Measurements from ENCODE around the gene HNRNPM. TPM values are rescaled to one million over a fixed set of nuclear protein-coding genes. Genes with fewer than 3 reads are reported as not detected.
A peak's percentile ranks its signal among the peaks of the same experiment; 100 is the strongest.

Gene HNRNPM
- total RNA-seq, 2 experiments from 2014 or later = 348 to 358 TPM

DNA sequence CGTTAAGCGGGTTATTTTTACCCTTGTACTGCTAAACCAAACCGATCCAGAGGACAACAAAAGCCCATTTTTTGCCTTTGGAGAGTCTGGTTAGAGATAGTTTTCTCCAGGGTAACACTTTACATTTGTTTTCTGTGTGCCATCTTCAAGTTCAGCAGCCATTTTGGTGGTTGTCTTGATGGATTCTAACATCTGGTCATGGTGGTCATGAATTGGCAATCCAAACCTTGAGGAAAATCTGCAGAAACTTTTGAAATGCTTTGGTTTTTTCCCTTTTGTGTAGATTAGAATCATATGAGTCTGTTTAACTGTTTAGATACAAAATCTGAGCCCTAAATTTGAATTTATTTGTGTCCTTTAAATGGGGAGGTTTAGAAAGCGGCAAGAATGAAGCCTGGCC, 16.6 kb downstream of the HNRNPM start:
- Mint-ChIP-seq H3K4me3 (no peak overlapping the region), H3K4me1 (peaks cover 44% of the 10 kb centered on the region), H3K27me3 (no peaks in the 10 kb centered on the region), H3K36me3 (peaks cover 43% of the 10 kb centered on the region), H3K27ac (no peak overlapping the region), H3K9me3 (no peaks in the 10 kb centered on the region)
- no peak for DNase-seq

DNA sequence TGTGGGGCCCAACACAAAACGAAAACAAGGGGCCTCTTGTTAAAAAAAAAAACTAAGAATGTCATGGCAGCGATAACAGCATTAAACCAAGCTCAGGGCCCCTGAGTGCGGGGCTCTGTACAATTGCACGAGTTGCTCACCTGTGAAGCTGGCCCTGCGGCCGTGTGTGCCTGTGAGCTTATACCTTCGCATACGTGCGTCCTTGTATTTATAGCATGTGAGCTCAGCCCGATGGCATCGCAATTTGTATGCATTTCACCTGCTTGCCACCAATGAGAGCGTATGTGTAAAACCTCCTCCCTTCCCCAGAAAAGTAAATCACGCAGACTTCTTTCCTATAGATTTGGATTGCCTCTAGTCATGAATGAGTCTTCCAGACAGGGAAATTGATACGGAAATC, 17.1 kb downstream of the HNRNPM start:
- peaks cover 40% of the 10 kb centered on the region for H3K36me3 Mint-ChIP-seq

DNA sequence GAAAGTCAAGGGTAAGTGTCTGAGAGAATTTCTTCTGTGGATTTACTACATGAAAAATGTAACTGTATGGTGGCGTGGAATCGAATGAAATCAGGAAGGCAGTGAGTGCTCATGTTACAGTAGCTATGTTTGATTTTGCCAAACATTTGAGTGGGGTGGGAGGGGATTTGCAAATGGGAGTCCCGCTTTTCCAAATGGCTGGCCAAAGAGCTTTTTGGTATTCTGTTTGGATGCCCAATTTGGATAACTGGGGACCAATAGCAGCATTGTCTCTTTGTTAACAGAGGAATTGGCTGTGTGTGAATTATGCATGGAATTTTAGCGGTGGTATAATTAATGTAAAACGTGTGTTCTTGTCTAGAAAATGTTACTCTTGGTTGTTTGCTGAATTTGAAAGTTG, 17.8 kb downstream of the HNRNPM start:
- H3K27me3 Mint-ChIP-seq = no peaks in the 10 kb centered on the region
- peaks cover 43% of the 10 kb centered on the region for H3K36me3 Mint-ChIP-seq
- DNase-seq = no peak
- no peaks in the 10 kb centered on the region for H3K9me3 Mint-ChIP-seq
- no peak overlapping the region for H3K27ac Mint-ChIP-seq
- H3K4me3 Mint-ChIP-seq = no peak overlapping the region
- peaks cover 40% of the 10 kb centered on the region for H3K4me1 Mint-ChIP-seq

More for the DNA sequence above, 17.1 kb downstream of the HNRNPM start:
- no peak for DNase-seq
- no peak overlapping the region for H3K4me3 Mint-ChIP-seq
- H3K27ac Mint-ChIP-seq = peak overlapping the region; percentile 12
- peaks cover 39% of the 10 kb centered on the region for H3K4me1 Mint-ChIP-seq
- no peaks in the 10 kb centered on the region for H3K27me3 Mint-ChIP-seq
- no peaks in the 10 kb centered on the region for H3K9me3 Mint-ChIP-seq

DNA sequence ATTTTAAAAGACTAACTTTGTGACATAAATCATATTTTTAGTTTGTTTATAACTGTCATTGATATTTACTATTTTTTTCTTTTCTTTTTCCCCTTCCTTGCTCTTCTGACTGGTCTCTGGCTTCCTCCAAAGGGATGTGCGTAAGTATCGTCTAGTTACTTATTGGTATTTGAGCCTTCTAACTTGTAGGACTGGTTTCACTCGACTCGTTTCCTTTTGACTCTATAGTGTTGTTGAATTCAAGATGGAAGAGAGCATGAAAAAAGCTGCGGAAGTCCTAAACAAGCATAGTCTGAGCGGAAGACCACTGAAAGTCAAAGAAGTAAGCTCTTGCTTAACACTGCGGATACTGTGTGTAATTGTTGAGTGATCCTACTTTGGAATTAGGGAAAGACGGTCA, 18.6 kb downstream of the HNRNPM start:
- Mint-ChIP-seq H3K27ac (no peak overlapping the region), H3K4me3 (no peak overlapping the region), H3K27me3 (no peaks in the 10 kb centered on the region), H3K4me1 (peaks cover 34% of the 10 kb centered on the region), H3K36me3 (peaks cover 48% of the 10 kb centered on the region), H3K9me3 (no peaks in the 10 kb centered on the region)
- no peak for DNase-seq

DNA sequence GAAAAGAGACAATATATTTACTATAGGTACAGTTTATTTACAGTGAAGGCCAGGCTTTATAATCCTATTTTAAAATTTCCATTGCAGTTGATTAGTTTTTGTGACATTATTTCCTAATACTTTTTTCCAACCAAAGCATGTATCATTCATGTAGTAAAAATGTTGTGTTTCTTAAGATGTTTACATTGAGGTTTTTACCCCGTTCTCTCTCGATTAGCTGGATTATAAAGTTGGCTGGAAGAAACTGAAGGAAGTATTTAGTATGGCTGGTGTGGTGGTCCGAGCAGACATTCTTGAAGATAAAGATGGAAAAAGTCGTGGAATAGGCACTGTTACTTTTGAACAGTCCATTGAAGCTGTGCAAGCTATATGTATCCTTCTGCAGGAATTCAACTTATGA, 21.2 kb downstream of the HNRNPM start:
- no peak for DNase-seq
- no peaks in the 10 kb centered on the region for H3K9me3 Mint-ChIP-seq
- H3K27me3 Mint-ChIP-seq = no peaks in the 10 kb centered on the region
- no peak overlapping the region for H3K27ac Mint-ChIP-seq
- H3K4me1 Mint-ChIP-seq = peaks cover 10% of the 10 kb centered on the region
- H3K4me3 Mint-ChIP-seq = no peak overlapping the region
- H3K36me3 Mint-ChIP-seq = peaks cover 55% of the 10 kb centered on the region

DNA sequence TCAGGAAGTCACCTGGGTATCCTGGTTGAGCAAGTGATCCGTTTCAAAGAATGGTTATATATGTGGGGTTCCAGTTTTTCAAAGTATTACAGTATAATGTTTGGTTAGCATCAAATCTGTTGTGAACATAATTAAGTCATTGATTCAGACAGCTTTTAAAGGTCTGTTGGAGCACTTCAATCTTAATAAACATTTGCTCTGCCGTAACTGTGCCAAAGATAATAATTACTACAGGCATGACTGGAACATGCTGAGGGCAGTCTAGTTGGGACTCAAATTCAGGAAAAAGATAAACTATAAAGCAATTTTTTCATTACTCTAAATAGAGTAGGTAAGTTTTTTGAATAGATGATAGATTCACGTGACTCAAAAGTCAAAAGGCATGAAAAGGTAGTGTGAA, 23.3 kb downstream of the HNRNPM start:
- Mint-ChIP-seq H3K9me3 (no peaks in the 10 kb centered on the region), H3K27ac (no peak overlapping the region)

DNA sequence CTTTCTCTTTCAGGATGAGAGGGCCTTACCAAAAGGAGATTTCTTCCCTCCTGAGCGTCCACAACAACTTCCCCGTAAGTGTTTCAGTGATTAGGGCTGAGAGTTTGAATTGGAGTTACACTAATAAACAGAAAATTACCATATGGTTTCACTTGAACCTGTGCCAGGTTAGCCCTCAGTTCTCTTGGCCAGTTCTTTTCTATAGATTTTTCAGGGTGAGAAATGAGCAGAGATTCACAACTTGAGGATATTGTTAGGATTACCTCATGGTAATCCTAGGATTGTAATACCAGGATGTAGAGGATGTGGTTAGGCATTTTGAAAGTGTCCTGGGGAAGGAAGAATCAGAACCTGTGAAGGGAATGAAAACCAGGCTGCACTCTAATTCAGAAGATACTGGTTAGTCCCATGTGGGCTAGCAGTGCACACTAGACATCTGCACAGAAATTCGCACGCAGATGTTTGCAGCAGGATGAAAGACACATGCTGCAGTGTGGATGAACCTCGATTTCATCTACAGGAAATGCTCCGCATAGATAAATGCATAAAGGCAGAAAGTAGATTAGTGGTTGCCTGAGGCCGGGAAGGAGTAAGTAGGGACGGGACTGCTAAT, 24.1 kb downstream of the HNRNPM start:
- H3K4me3 Mint-ChIP-seq = no peak overlapping the region

More for the DNA sequence above, 23.3 kb downstream of the HNRNPM start:
- H3K4me3 Mint-ChIP-seq = no peak overlapping the region
- H3K27me3 Mint-ChIP-seq = no peaks in the 10 kb centered on the region
- DNase-seq = no peak
- peaks cover 8% of the 10 kb centered on the region for H3K4me1 Mint-ChIP-seq
- H3K36me3 Mint-ChIP-seq = peaks cover 48% of the 10 kb centered on the region

DNA sequence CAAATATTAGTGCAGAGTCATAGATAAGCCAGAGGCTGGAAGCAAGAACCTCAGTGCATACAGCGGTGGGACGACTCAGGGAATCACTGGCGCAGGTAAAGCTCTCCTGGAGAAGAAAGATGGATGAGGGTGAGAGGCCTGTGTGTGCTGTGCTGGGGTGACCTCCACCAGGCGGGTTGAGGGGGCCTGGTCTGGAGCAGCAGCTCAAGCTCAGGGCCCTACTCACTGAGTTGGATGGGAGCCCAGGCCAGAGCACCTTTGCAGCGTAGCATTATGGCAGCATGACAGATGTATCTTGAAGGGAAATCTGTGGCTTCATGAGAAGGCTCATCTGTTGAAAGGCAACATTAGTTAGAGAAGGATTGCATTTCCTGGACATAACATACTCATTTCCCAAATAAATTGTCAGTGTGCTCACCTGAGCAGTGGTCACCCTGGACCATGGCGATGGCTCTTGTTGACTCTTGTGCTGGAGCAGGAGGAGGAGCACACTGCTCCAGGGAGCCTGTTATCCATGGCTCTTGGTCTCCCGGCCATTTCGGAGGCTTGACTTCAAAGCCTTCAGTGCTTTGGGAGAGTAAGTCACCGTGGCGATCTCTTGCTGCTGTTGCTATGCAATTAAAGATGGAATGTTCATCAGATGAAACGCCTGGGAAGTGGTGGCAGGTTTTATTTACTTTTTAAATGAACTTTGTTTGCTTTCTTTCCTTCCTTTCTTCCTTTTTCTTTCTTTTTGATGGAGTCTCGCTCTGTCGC, 25.0 kb downstream of the HNRNPM start:
- DNase-seq = no peak
- Mint-ChIP-seq H3K9me3 (no peaks in the 10 kb centered on the region), H3K4me3 (no peak overlapping the region), H3K36me3 (peaks cover 41% of the 10 kb centered on the region), H3K27me3 (no peaks in the 10 kb centered on the region), H3K4me1 (peaks cover 16% of the 10 kb centered on the region), H3K27ac (no peak overlapping the region)

More for the DNA sequence above, 24.1 kb downstream of the HNRNPM start:
- H3K36me3 Mint-ChIP-seq = peaks cover 46% of the 10 kb centered on the region
- H3K4me1 Mint-ChIP-seq = peaks cover 13% of the 10 kb centered on the region
- H3K27ac Mint-ChIP-seq = peak overlapping the region; percentile 23
- DNase-seq = no peak
- no peaks in the 10 kb centered on the region for H3K27me3 Mint-ChIP-seq
- H3K9me3 Mint-ChIP-seq = no peaks in the 10 kb centered on the region

DNA sequence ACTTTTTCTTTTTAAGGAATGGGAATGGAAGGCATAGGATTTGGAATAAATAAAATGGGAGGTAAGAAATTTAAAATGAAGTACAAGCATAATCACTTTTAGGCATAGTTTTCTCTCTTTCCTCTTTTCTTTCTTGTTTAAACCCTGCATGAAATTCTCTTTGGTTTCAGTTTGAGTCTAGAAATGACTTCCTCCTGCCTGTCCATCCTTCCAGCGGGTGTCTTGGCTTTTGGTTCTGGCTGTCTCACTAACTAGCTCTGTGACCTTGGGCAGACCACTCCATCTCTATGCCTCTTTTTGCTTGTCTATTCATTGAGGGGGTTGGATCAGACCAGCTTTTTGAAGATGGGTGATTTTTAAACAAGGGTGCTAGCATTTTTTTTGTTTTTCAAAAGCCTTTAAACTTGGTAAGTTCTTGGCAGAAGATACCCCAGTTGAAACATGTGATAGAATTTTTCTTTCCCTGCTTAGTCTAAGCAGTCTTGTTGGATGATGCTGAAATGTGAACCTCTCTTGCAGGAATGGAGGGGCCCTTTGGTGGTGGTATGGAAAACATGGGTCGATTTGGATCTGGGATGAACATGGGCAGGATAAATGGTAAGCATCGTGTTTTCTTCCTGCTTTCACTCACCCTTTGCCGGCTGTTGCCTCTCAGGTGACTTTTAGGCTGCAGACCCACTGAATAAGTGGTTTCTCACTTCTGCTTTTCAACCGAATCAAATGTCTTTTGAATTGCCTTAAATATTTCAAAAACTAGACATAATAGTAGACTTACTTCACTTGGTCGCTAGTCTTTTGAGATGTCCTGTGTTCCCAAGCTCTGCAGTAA, 29.1 kb downstream of the HNRNPM start:
- Mint-ChIP-seq H3K4me1 (peaks cover 39% of the 10 kb centered on the region), H3K36me3 (peaks cover 47% of the 10 kb centered on the region), H3K9me3 (no peaks in the 10 kb centered on the region), H3K4me3 (no peak overlapping the region), H3K27ac (peak overlapping the region; percentile 16), H3K27me3 (no peaks in the 10 kb centered on the region)
- DNase-seq = no peak

DNA sequence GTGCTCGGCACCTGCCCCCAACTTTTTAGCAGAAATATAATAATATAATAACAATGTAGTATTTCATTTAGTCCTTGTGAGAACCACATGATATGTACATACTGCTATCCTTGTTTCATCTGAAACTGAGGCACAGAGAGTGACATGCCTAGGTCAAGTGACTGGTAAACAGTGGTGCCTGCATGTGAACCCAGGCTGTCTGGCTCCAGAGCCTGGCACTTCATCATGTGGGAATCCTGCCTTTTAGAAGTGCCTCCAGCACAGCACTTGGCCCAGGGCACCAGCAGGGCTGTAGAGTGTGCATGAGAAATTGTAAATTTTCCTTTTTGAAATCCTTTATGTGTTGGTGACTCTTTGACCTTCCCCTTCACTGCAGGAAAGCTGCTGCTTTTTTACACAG, 30.2 kb downstream of the HNRNPM start:
- Mint-ChIP-seq H3K36me3 (peaks cover 44% of the 10 kb centered on the region), H3K4me1 (peaks cover 44% of the 10 kb centered on the region), H3K4me3 (no peak overlapping the region), H3K27ac (no peak overlapping the region), H3K27me3 (no peaks in the 10 kb centered on the region), H3K9me3 (no peaks in the 10 kb centered on the region)
- DNase-seq = no peak

DNA sequence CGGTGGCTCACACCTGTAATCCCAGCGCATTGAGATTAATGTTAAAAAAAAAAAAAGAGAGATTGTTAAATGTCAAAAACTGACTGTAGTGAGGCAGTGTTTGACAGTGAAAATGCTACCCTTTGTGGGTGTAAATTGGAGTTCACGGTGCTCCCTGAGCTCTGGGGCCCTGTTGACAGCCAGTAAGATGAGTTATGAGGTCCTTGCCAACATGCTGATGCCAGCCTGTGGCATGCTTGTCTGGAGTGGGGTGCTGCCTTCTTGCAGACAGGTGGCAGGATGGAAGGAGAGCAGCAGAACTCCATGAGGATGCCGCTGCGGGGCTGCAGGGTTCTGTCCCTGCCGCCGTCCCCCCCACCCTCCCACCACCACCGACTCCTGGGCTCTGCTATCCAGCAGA, 31.7 kb downstream of the HNRNPM start:
- Mint-ChIP-seq H3K4me3 (no peak overlapping the region), H3K36me3 (peaks cover 45% of the 10 kb centered on the region), H3K27me3 (no peaks in the 10 kb centered on the region), H3K9me3 (no peaks in the 10 kb centered on the region), H3K4me1 (peaks cover 57% of the 10 kb centered on the region), H3K27ac (peak overlapping the region; percentile 35)
- DNase-seq = no peak

DNA sequence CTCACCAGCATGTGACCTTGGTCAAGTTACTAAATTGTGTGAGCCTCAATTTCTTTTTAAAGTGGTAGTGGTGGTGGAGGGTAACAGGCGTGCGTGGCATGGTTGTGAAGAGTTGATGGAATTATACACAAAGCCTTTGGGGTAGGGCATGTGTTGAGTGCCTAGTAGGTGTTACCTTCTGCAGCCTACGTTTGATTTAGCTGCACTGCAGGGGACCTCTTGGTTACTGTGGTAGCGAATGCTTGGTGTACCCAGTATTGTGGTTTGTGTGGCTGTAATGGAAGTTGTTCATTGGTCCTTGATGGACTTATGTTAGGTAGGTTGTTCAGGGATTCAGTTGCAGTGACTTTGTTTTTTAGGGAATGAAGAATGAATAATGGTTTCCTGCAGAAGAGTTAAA, 33.1 kb downstream of the HNRNPM start:
- H3K4me3 Mint-ChIP-seq = no peak overlapping the region
- H3K27ac Mint-ChIP-seq = peak overlapping the region; percentile 55
- H3K36me3 Mint-ChIP-seq = peaks cover 49% of the 10 kb centered on the region
- H3K4me1 Mint-ChIP-seq = peaks cover 64% of the 10 kb centered on the region
- no peaks in the 10 kb centered on the region for H3K9me3 Mint-ChIP-seq
- DNase-seq = no peak
- no peaks in the 10 kb centered on the region for H3K27me3 Mint-ChIP-seq

DNA sequence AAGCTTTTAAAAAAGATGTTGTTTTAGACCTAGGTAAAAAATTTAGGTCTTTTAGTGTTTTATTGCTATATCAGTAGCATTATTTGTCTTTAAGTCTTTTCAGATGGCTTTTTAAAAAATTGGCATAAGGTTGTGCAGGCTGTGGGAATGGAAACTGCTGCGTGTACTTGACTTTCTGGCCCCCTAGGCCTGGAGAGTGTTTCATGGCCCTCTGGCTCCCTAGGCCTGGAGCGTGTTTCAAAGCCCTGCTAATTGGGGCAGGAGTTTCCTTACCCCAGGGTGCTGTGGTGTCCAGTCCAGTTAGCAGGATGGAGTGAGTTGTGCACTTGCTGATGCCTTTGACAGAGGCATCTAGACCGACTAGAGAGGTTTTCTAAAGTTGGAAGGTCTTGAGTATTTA, 33.8 kb downstream of the HNRNPM start:
- H3K27me3 Mint-ChIP-seq = no peaks in the 10 kb centered on the region
- H3K4me1 Mint-ChIP-seq = peaks cover 66% of the 10 kb centered on the region
- H3K4me3 Mint-ChIP-seq = no peak overlapping the region
- peak overlapping the region; percentile 65 for H3K27ac Mint-ChIP-seq
- H3K9me3 Mint-ChIP-seq = no peaks in the 10 kb centered on the region
- no peak for DNase-seq
- H3K36me3 Mint-ChIP-seq = peaks cover 54% of the 10 kb centered on the region

DNA sequence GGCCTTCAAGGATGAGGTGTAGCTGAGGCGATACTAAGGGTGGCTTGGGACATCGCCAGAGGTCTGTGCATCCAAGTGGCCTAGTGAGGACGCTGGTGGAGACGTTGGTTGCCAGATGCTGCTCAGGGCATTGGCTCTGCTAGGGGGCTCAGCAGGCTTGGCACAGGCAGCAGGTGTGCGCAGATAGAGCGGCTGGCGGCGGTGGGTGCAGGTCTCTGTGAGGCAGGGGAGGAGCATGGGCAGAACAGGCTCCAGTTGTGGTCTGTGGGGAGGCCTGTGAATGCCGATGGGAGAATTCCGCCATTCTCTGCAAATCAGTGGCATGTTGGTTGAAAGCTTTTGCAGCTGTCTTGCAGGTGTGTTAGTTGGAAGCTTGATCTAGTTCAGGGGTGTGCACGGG, 36.4 kb downstream of the HNRNPM start:
- peak; percentile 36 for DNase-seq
- peaks cover 65% of the 10 kb centered on the region for H3K4me1 Mint-ChIP-seq
- H3K9me3 Mint-ChIP-seq = no peaks in the 10 kb centered on the region
- no peaks in the 10 kb centered on the region for H3K27me3 Mint-ChIP-seq
- H3K36me3 Mint-ChIP-seq = peaks cover 59% of the 10 kb centered on the region
- peak overlapping the region; percentile 48 for H3K4me3 Mint-ChIP-seq
- H3K27ac Mint-ChIP-seq = peak overlapping the region; percentile 66

DNA sequence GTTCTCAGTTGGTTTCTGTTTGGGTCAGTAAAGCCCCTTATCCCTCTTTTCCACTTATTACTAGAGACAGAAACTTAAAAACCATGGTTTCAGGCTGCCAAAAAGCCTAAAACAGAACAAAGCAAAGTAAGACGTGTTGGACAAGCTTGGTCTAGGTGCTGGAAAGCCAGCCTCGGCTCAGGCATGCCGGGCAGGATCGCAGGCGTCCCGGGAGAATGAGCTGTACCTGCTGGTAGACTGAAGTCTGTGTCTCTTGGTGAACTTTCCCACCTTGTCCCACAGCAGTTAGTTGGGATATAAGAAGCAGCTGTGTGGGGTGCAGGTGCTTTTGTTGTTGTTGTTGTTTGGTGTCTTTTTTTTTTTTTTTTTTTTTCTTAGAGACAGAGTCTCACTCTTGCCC, 36.8 kb downstream of the HNRNPM start:
- peaks cover 67% of the 10 kb centered on the region for H3K4me1 Mint-ChIP-seq
- H3K27me3 Mint-ChIP-seq = no peaks in the 10 kb centered on the region
- H3K36me3 Mint-ChIP-seq = peaks cover 60% of the 10 kb centered on the region
- H3K27ac Mint-ChIP-seq = peak overlapping the region; percentile 66
- H3K9me3 Mint-ChIP-seq = no peaks in the 10 kb centered on the region
- no peak overlapping the region for H3K4me3 Mint-ChIP-seq
- no peak for DNase-seq

Measured in activated naive CD8-positive, alpha-beta T cell treated with anti-CD3 and anti-CD28 coated beads for 36 hours (primary cell).